IMR-90 (cell line): Measurements from ENCODE around the gene PITHD1. TPM values are rescaled to one million over a fixed set of nuclear protein-coding genes. Genes with fewer than 3 reads are reported as not detected.

Experiments
- ATAC-seq: fragments of 200-7000 bp; cut with Tn5 transposase; 2 replicates; pipeline ENCODE4 v1.9.1; 2020; ENCODE audit warnings: low read depth, mild to moderate bottlenecking, moderate library complexity
- BruUV-seq: library from RNA; stranded (reverse); fragments of 400-500 nt; replicated peaks from 2 replicates; lab custom pipeline; 2021; lab: Mats Ljungman, UMichigan
- CTCF ChIA-PET: fragments of 300-600 bp; formaldehyde crosslinking; extraction: SDS; loops from one replicate; lab custom pipeline; 2021; ENCODE audit warnings: antibody characterized with exemption; lab: Yijun Ruan, JAX
- POLR2A ChIA-PET: fragments of 300-600 bp; sonication (Branson Sonifier 250); formaldehyde crosslinking; loops from one replicate; lab custom pipeline; 2022; ENCODE audit warnings: antibody characterized with exemption; ENCODE audit not compliant: unreplicated experiment; lab: Charles Lee
- DNase-seq: peaks from one replicate; pipeline ENCODE4 v3.0.0; 2013
- H2AFZ ChIP-seq: replicated peaks from 2 replicates; pipeline ENCODE3; 2013; ENCODE audit warnings: low read length, mild to moderate bottlenecking; ENCODE audit not compliant: poor library complexity
- H2AK5ac ChIP-seq: 2 replicates; pipeline ENCODE4 v1.6.1; 2013; ENCODE audit warnings: low read depth, low read length, inconsistent platforms
- H2AK9ac ChIP-seq: replicated peaks from 2 replicates; pipeline ENCODE3; 2013; ENCODE audit warnings: mild to moderate bottlenecking, low read depth, low read length, moderate library complexity; ENCODE audit not compliant: poor library complexity
- H2BK120ac ChIP-seq: 2 replicates; pipeline ENCODE4 v1.6.1; 2013; ENCODE audit warnings: low read depth, low read length, inconsistent platforms
- H2BK15ac ChIP-seq: 3 replicates; pipeline ENCODE4 v1.6.1; 2013; ENCODE audit warnings: low read depth, low read length, inconsistent platforms
- H2BK20ac ChIP-seq: 2 replicates; pipeline ENCODE4 v1.6.1; 2013; ENCODE audit warnings: low read depth, mild to moderate bottlenecking, inconsistent platforms, low read length, moderate library complexity
- H2BK5ac ChIP-seq: 2 replicates; pipeline ENCODE4 v1.6.1; 2013; ENCODE audit warnings: mild to moderate bottlenecking, low read depth, low read length, inconsistent platforms; ENCODE audit not compliant: poor library complexity, severe bottlenecking
- H3K14ac ChIP-seq: replicated peaks from 2 replicates; pipeline ENCODE4 v1.6.1; 2013; ENCODE audit warnings: low read depth, low read length, inconsistent platforms
- H3K18ac ChIP-seq: 2 replicates; pipeline ENCODE4 v1.6.1; 2013; ENCODE audit warnings: low read depth, low read length, control low read depth
- H3K23ac ChIP-seq: 2 replicates; pipeline ENCODE4 v1.6.1; 2013; ENCODE audit warnings: low read depth, low read length, inconsistent platforms
- H3K27ac ChIP-seq: 2 replicates; pipeline ENCODE4 v1.5.1; 2013; ENCODE audit warnings: mild to moderate bottlenecking, control low read depth, low read length; ENCODE audit not compliant: insufficient read depth
- H3K27me3 ChIP-seq: 2 replicates; pipeline ENCODE4 v1.6.1; 2013; ENCODE audit warnings: low read length; ENCODE audit not compliant: control insufficient read depth, insufficient read depth
- H3K36me3 ChIP-seq: 2 replicates; pipeline ENCODE4 v1.6.1; 2013; ENCODE audit warnings: low read length, mixed read lengths; ENCODE audit not compliant: control insufficient read depth, insufficient read depth
- H3K4ac ChIP-seq: 2 replicates; pipeline ENCODE4 v1.6.1; 2013; ENCODE audit warnings: low read depth, low read length, inconsistent platforms
- H3K4me1 ChIP-seq: 2 replicates; pipeline ENCODE4 v1.6.1; 2013; ENCODE audit warnings: low read length, mixed read lengths; ENCODE audit not compliant: control insufficient read depth, insufficient read depth
- H3K4me2 ChIP-seq: 2 replicates; pipeline ENCODE4 v1.6.1; 2013; ENCODE audit warnings: low read depth, mild to moderate bottlenecking, control low read depth, low read length, moderate library complexity
- H3K4me3 ChIP-seq: 2 replicates; pipeline ENCODE4 v1.5.1; 2013; ENCODE audit warnings: low read depth, mild to moderate bottlenecking, control low read depth, low read length, moderate library complexity; ENCODE audit not compliant: insufficient read depth
- H3K56ac ChIP-seq: 2 replicates; pipeline ENCODE4 v1.6.1; 2013; ENCODE audit warnings: low read length, inconsistent platforms; ENCODE audit not compliant: insufficient read depth; ENCODE audit errors: extremely low read depth
- H3K79me1 ChIP-seq, 2 experiments: 2 replicates each; pipeline ENCODE4 v1.6.1; 2013; ENCODE audit warnings: low read length in 2 of 2, inconsistent platforms in 1 of 2, low read depth in 1 of 2
- H3K9ac ChIP-seq: 2 replicates; pipeline ENCODE4 v1.6.1; 2013; ENCODE audit warnings: low read depth, low read length, control low read depth
- H3K9me1 ChIP-seq: 2 replicates; pipeline ENCODE4 v1.6.1; 2013; ENCODE audit warnings: low read length, inconsistent platforms; ENCODE audit not compliant: insufficient read depth
- H3K9me3 ChIP-seq: 2 replicates; pipeline ENCODE4 v1.6.1; 2013; ENCODE audit warnings: low read length; ENCODE audit not compliant: control insufficient read depth, insufficient read depth
- H4K20me1 ChIP-seq: 2 replicates; pipeline ENCODE4 v1.6.1; 2013; ENCODE audit warnings: low read length, inconsistent platforms; ENCODE audit not compliant: insufficient read depth
- H4K5ac ChIP-seq: 2 replicates; pipeline ENCODE4 v1.6.1; 2013; ENCODE audit warnings: mild to moderate bottlenecking, low read depth, low read length, control low read depth
- H4K8ac ChIP-seq, 2 experiments: 2 replicates each; pipeline ENCODE4 v1.6.1; 2013; ENCODE audit warnings: low read depth in 2 of 2, low read length in 2 of 2, control low read depth in 1 of 2, inconsistent platforms in 1 of 2
- H4K91ac ChIP-seq: 2 replicates; pipeline ENCODE4 v1.6.1; 2013; ENCODE audit warnings: low read depth, low read length, inconsistent platforms; ENCODE audit not compliant: insufficient read depth
- CHD1 ChIP-seq: IDR thresholded peaks from 2 replicates; pipeline ENCODE4 v1.6.1; 2012; ENCODE audit warnings: low read depth, low read length, improper control_type of control experiment
- CTCF ChIP-seq: conservative IDR thresholded peaks from 2 replicates; pipeline ENCODE4 v1.5.1; 2012; ENCODE audit warnings: mild to moderate bottlenecking, low read depth, low read length, improper control_type of control experiment
- MAFK ChIP-seq: IDR thresholded peaks from 2 replicates; pipeline ENCODE4 v1.6.1; 2012; ENCODE audit warnings: low read depth, low read length, improper control_type of control experiment
- MAZ ChIP-seq: IDR thresholded peaks from 2 replicates; pipeline ENCODE4 v1.6.1; 2012; ENCODE audit warnings: low read depth, mild to moderate bottlenecking, low read length, improper control_type of control experiment, moderate library complexity, borderline replicate concordance
- MXI1 ChIP-seq: IDR thresholded peaks from 2 replicates; pipeline ENCODE4 v1.6.1; 2012; ENCODE audit warnings: low read depth, mild to moderate bottlenecking, low read length, moderate library complexity, borderline replicate concordance
- NFE2L2 ChIP-seq: fragments of 150-350 bp; IDR thresholded peaks from 2 replicates; pipeline ENCODE4 v1.6.1; 2016; ENCODE audit warnings: low read depth, mild to moderate bottlenecking, low read length
- POLR2A ChIP-seq: IDR thresholded peaks from 2 replicates; pipeline ENCODE4 v1.6.1; 2012; ENCODE audit warnings: mild to moderate bottlenecking, low read depth, low read length
- RCOR1 ChIP-seq: IDR thresholded peaks from 2 replicates; pipeline ENCODE4 v1.6.1; 2012; ENCODE audit warnings: mild to moderate bottlenecking, low read length, improper control_type of control experiment; ENCODE audit not compliant: insufficient replicate concordance
- WGBS, 2 experiments: methylation state at CpG; one replicate each; pipeline versions ENCODE4 v1.1.5 to v1.1.7; 2013; ENCODE audit warnings: missing lambda C conversion rate in 2 of 2; ENCODE audit not compliant: insufficient read length in 1 of 2; ENCODE audit errors: extremely low coverage in 2 of 2; 5-methylcytosine and 5-hydroxymethylcytosine counted together
- dilution Hi-C: fragments of 300-500 bp; cut with HindIII; formaldehyde crosslinking; loops from one replicate; pipeline ENCODE4 v1.14.3; 2018; ENCODE audit warnings: low sequenced_read_pairs; ENCODE audit not compliant: unreplicated experiment
- in situ Hi-C: fragments of 300-500 bp; cut with MboI; formaldehyde crosslinking; loops from 3 replicates; pipeline ENCODE4 v1.14.3; 2019; ENCODE audit warnings: low sequenced_read_pairs, inconsistent platforms, mixed read lengths
- intact Hi-C: fragments of 100-400 bp; cut with micrococcal nuclease; formaldehyde crosslinking; loops from 2 replicates; pipeline ENCODE4 v1.10.0; 2022
- polyA plus RNA-seq, 3 experiments: library from polyadenylated mRNA; depleted of rRNA; stranded (reverse); fragments of >200 nt; gene quantifications; 2 replicates each; pipeline ENCODE4 v1.2.3, GENCODE V29; 2012; ENCODE audit warnings: low replicate concordance in 1 of 3
- total RNA-seq: library from RNA; depleted of rRNA; stranded (reverse); fragments of >200 nt; gene quantifications from 2 replicates; pipeline ENCODE4 v1.2.3, GENCODE V29; 2012

The PITHD1 gene
- total and polyA plus RNA-seq, 2 of the 4 experiments (the other 2 are of a cell fraction): 23.8 to 32.0 TPM

DNA sequence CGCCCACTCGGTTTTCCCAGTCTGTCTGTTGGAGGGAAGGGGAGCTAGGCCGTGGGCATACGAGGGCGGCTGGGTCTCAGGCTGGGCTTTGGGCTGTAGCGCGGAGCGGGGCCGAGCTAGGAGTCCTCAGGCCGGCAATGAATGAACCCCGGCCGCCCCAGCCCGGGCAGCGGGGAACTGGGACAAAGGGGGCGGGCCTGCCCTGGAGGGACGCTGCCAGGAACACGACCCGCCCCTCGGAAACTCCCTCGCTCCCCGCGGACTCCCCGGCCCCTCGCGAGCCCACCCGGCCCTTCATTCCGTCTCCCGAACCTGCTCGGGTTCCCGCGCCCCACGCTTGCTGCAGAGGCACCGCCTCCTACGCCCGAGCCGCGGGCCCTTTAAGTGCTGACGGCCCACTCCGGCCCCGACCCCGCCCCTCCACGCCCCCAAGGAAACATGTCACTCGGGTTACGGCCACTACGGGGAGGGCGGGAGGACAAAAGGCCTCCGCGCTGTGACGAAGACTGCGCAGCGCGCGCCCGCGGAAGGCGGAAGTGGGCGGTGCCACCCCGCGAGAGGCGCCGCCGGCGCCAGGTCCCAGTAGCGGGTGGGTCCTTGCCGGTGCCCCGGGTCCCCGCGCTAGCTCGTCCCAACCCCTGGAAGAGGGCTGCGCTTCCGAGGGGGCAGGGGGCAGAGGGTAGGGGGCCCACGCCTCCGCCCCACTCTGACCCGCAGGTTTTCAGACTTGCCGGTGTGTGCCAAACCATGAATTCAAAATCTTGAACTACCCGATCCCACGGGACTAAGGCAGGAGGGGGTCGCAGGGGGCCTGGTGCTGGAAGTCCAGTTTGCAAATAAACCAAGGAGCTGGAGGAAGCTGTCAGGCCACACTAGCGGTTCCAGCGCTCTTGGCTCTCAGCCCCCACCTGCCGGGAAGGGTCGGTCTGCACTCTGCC lies 22.5 kb downstream of the PITHD1 start, which contains the start of gene GALE:
Gene GALE, minus strand, starts transcription at position 355 of the 938 bp plus-strand sequence. CDS start 1,747 bp downstream, outside the sequence.
- peaks cover 23% of the 10 kb centered on the region for H3K36me3 ChIP-seq
- H4K20me1 ChIP-seq: no peaks in the 10 kb centered on the region
- H3K79me1 ChIP-seq: peaks cover 17 to 37% of the 10 kb centered on the region in 2 experiments
- H3K9ac ChIP-seq: peak within 1 kb of the TSS; percentile 81
- WGBS, 2 experiments: 0% methylated on average over 36 of the region's 82 CpGs; no CpG with 5 or more reads in 1 of the 2 experiments
- H3K4me2 ChIP-seq: peak within 1 kb of the TSS; percentile 98
- H3K14ac ChIP-seq: peak within 1 kb of the TSS; percentile 98
- no peaks in the 10 kb centered on the region for H3K9me3 ChIP-seq
- CTCF ChIA-PET: no interaction called here
- H2BK120ac ChIP-seq: peak within 1 kb of the TSS; percentile 45
- TF ChIP-seq NFE2L2 (no peak), CTCF (no peak), CHD1 (no peak), MAFK (no peak), RCOR1 (no peak), POLR2A (peak; percentile 53; the same call in 1 of the 2 replicates), MXI1 (0 out of 2 replicates have a peak, but pooled peaks have one; percentile 45), MAZ (peak; percentile 82; the same call in 1 of the 2 replicates)
- peak within 1 kb of the TSS; percentile 39; the same call in 1 of the 2 replicates for H3K18ac ChIP-seq
- H3K4me1 ChIP-seq: peaks cover 7% of the 10 kb centered on the region; the same call in 1 of the 2 replicates
- H3K56ac ChIP-seq: peak within 1 kb of the TSS; percentile 84
- intact Hi-C loops: no loop called here
- H3K4ac ChIP-seq: peak within 1 kb of the TSS; percentile 96
- peak within 1 kb of the TSS; percentile 91 for H2AK5ac ChIP-seq
- dilution Hi-C loops: no loop called here
- in situ Hi-C loops: no loop called here
- peak within 1 kb of the TSS; percentile 63 to 96 for H4K8ac ChIP-seq
- ATAC-seq (peak; percentile 92), DNase-seq (peak; percentile 92)
- H4K91ac ChIP-seq: peak within 1 kb of the TSS; percentile 87
- peak within 1 kb of the TSS; percentile 97 for H3K23ac ChIP-seq
- no peaks in the 10 kb centered on the region for H3K27me3 ChIP-seq
- H3K9me1 ChIP-seq: peaks cover 12% of the 10 kb centered on the region; the same call in 1 of the 2 replicates
- peak within 1 kb of the TSS; percentile 74; the same call in 2 of the 3 replicates for H2BK15ac ChIP-seq
- peak within 1 kb of the TSS; percentile 51; the same call in 1 of the 2 replicates for H4K5ac ChIP-seq
- peak within 1 kb of the TSS; percentile 67 for H3K4me3 ChIP-seq
- H3K27ac ChIP-seq: peak within 1 kb of the TSS; percentile 75
- peak within 1 kb of the TSS; percentile 98 for H2AK9ac ChIP-seq
- POLR2A ChIA-PET: no interaction called here
- H2AFZ ChIP-seq: peak within 1 kb of the TSS; percentile 94
- H2BK5ac ChIP-seq: peak within 1 kb of the TSS; percentile 82
- no peak within 1 kb of the TSS for H2BK20ac ChIP-seq
- BruUV-seq: no TSS peak
